Stomach smooth muscle (tissue), 2 donors: Measurements from ENCODE around the gene CDK6.

Experiments used
- H3K27ac ChIP-seq: one replicate; pipeline ENCODE4 v1.7.0; 2013; ENCODE audit warnings: mild to moderate bottlenecking, low read length, inconsistent platforms
- H3K27me3 ChIP-seq, 2 donors: one replicate each; pipeline ENCODE4 v1.7.0; 2013; ENCODE audit warnings: low read length in 2 of 2; ENCODE audit not compliant: insufficient read depth in 2 of 2, control insufficient read depth in 1 of 2
- H3K36me3 ChIP-seq, 2 donors: one replicate each; pipeline ENCODE4 v1.7.0; 2013; ENCODE audit warnings: low read length in 2 of 2; ENCODE audit not compliant: control insufficient read depth in 2 of 2, insufficient read depth in 2 of 2
- H3K4me1 ChIP-seq: one replicate; pipeline ENCODE4 v1.7.0; 2013; ENCODE audit warnings: low read length; ENCODE audit not compliant: control insufficient read depth, insufficient read depth
- H3K4me3 ChIP-seq, 2 donors: one replicate each; pipeline ENCODE4 v1.7.0; 2013; ENCODE audit warnings: low read length in 2 of 2
- H3K9ac ChIP-seq, 2 donors: one replicate each; pipeline ENCODE4 v1.7.0; 2013; ENCODE audit warnings: low read length in 2 of 2, mild to moderate bottlenecking in 1 of 2
- H3K9me3 ChIP-seq, 2 donors: one replicate each; pipeline ENCODE4 v1.7.0; 2013; ENCODE audit warnings: low read length in 2 of 2; ENCODE audit not compliant: control insufficient read depth in 2 of 2
- donor health status: healthy.
- donor health status: Pancreatic carcinoma.

Gene CDK6

GRCh38 chr7:92847305-92847704, 10.9 kb upstream of the CDK6 start:
- no peaks in the 10 kb centered on the region for H3K36me3 ChIP-seq
- H3K4me3 ChIP-seq: no peak overlapping the region
- no peaks in the 10 kb centered on the region for H3K27me3 ChIP-seq
- no peak overlapping the region for H3K27ac ChIP-seq
- no peaks in the 10 kb centered on the region for H3K4me1 ChIP-seq
- H3K9me3 ChIP-seq: no peaks in the 10 kb centered on the region
- H3K9ac ChIP-seq: no peak overlapping the region

- no peak overlapping the region for H3K9ac ChIP-seq
Measured at GRCh38 chr7:92845736-92846135, 9.4 kb upstream of the CDK6 start.

GRCh38 chr7:92843781-92844180, 7.4 kb upstream of the CDK6 start:
- no peak overlapping the region for H3K27ac ChIP-seq
- H3K27me3 ChIP-seq: no peaks in the 10 kb centered on the region
- H3K9ac ChIP-seq: no peak overlapping the region
- no peaks in the 10 kb centered on the region for H3K36me3 ChIP-seq
- H3K4me1 ChIP-seq: no peaks in the 10 kb centered on the region
- no peaks in the 10 kb centered on the region for H3K9me3 ChIP-seq
- no peak overlapping the region for H3K4me3 ChIP-seq

More at GRCh38 chr7:92845736-92846135, 9.4 kb upstream of the CDK6 start:
- Histone ChIP-seq H3K27ac (no peak overlapping the region), H3K4me1 (no peaks in the 10 kb centered on the region), H3K4me3 (no peak overlapping the region), H3K9me3 (no peaks in the 10 kb centered on the region), H3K36me3 (no peaks in the 10 kb centered on the region), H3K27me3 (no peaks in the 10 kb centered on the region)

- H3K27ac ChIP-seq: no peak overlapping the region
- H3K9ac ChIP-seq: no peak overlapping the region
- H3K9me3 ChIP-seq: no peaks in the 10 kb centered on the region
- H3K4me1 ChIP-seq: no peaks in the 10 kb centered on the region
- H3K4me3 ChIP-seq: no peak overlapping the region
- H3K27me3 ChIP-seq: no peaks in the 10 kb centered on the region
- no peaks in the 10 kb centered on the region for H3K36me3 ChIP-seq
Measured at GRCh38 chr7:92843034-92843760, 6.8 kb upstream of the CDK6 start.

- Histone ChIP-seq H3K4me3 (no peak overlapping the region), H3K9me3 (no peaks in the 10 kb centered on the region)
Measured at GRCh38 chr7:92841192-92841591, 4.8 kb upstream of the CDK6 start.

GRCh38 chr7:92840316-92840715, 3.9 kb upstream of the CDK6 start:
- Histone ChIP-seq H3K9me3 (no peaks in the 10 kb centered on the region), H3K36me3 (no peaks in the 10 kb centered on the region), H3K27ac (no peak overlapping the region), H3K27me3 (no peaks in the 10 kb centered on the region), H3K4me3 (no peak overlapping the region), H3K9ac (no peak overlapping the region), H3K4me1 (peaks cover 5% of the 10 kb centered on the region)

More at GRCh38 chr7:92841192-92841591, 4.8 kb upstream of the CDK6 start:
- Histone ChIP-seq H3K27me3 (no peaks in the 10 kb centered on the region), H3K27ac (no peak overlapping the region), H3K4me1 (peaks cover 4% of the 10 kb centered on the region), H3K36me3 (no peaks in the 10 kb centered on the region), H3K9ac (no peak overlapping the region)

- H3K27me3 ChIP-seq: no peaks in the 10 kb centered on the region
- H3K4me1 ChIP-seq: peaks cover 7% of the 10 kb centered on the region
- no peak overlapping the region for H3K4me3 ChIP-seq
- H3K36me3 ChIP-seq: no peaks in the 10 kb centered on the region
- no peak overlapping the region for H3K9ac ChIP-seq
- no peak overlapping the region for H3K27ac ChIP-seq
- no peaks in the 10 kb centered on the region for H3K9me3 ChIP-seq
Measured at GRCh38 chr7:92839901-92840300, 3.5 kb upstream of the CDK6 start.

GRCh38 chr7:92838934-92839333, 2.6 kb upstream of the CDK6 start:
- no peak overlapping the region for H3K4me3 ChIP-seq
- H3K9ac ChIP-seq: no peak overlapping the region
- H3K27ac ChIP-seq: no peak overlapping the region
- no peaks in the 10 kb centered on the region for H3K36me3 ChIP-seq
- H3K27me3 ChIP-seq: no peaks in the 10 kb centered on the region
- peaks cover 10% of the 10 kb centered on the region for H3K4me1 ChIP-seq
- H3K9me3 ChIP-seq: no peaks in the 10 kb centered on the region

- Histone ChIP-seq H3K9ac (peak overlapping the region; percentile 66 to 68), H3K27me3 (no peaks in the 10 kb centered on the region), H3K9me3 (no peaks in the 10 kb centered on the region), H3K27ac (no peak overlapping the region), H3K4me3 (peak overlapping the region; percentile 60 to 95), H3K36me3 (no peaks in the 10 kb centered on the region), H3K4me1 (peaks cover 18% of the 10 kb centered on the region)
Measured at GRCh38 chr7:92837000-92837749, 802 bp upstream of the CDK6 start.

- Histone ChIP-seq H3K36me3 (no peaks in the 10 kb centered on the region), H3K4me3 (peak overlapping the region; percentile 88 to 95), H3K4me1 (peaks cover 18% of the 10 kb centered on the region), H3K27ac (no peak overlapping the region), H3K27me3 (no peaks in the 10 kb centered on the region), H3K9me3 (no peaks in the 10 kb centered on the region), H3K9ac (peak overlapping the region; percentile 48 to 84)
Measured at GRCh38 chr7:92835851-92836488, 403 bp downstream of the CDK6 start.
